ENCODE data around the gene RASSF10.

Gene RASSF10

DNA sequence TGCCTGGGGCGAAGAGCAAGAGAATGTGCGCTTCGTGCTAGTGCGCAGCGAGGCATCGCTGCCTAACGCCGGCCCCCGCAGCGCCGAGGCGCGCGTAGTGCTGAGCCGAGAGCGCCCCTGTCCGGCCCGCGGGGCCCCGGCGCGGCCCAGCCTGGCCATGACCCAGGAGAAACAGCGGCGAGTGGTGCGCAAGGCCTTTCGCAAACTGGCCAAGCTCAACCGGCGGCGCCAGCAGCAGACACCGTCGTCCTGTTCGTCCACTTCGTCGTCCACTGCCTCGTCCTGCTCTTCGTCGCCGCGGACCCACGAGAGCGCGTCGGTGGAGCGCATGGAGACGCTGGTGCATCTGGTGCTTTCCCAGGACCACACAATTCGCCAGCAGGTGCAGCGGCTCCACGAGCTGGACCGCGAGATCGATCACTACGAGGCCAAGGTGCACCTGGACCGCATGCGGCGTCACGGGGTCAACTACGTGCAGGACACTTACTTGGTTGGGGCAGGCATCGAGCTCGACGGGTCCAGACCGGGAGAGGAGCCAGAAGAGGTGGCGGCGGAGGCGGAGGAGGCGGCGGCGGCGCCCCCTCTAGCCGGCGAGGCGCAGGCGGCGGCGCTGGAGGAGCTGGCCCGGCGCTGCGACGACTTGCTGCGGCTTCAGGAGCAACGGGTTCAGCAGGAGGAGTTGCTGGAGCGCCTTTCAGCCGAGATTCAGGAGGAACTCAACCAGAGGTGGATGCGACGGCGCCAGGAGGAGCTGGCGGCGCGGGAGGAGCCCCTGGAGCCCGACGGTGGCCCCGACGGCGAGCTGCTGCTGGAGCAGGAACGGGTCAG is 1.0 kb downstream of the RASSF10 start:
- Histone ChIP-seq H3K27ac (replicated peaks; ENCODE audit: low read length) (no peak overlapping the region), H2AFZ (ENCODE audit: low read length) (peak overlapping the region; percentile 95), H3K79me1 (ENCODE audit: low read depth, low read length) (no peaks in the 10 kb centered on the region), H3K4ac (ENCODE audit: low read length) (peak overlapping the region; percentile 95), H3K4me2 (ENCODE audit: insufficient read depth, low read length, poor library complexity, severe bottlenecking) (peak overlapping the region; percentile 97), H2BK120ac (ENCODE audit: low read depth, low read length) (peak overlapping the region; percentile 98), H3K4me1 (ENCODE audit: control insufficient read depth in 2 of 2, insufficient read depth in 1 of 2, low read depth in 1 of 2, low read length in 2 of 2) (peaks cover 24 to 25% of the 10 kb centered on the region in 2 donors), H3K14ac (ENCODE audit: low read length) (peak overlapping the region; percentile 97), H3K27me3 (ENCODE audit: control insufficient read depth in 3 of 3, insufficient read depth in 3 of 3, low read depth in 1 of 3, low read length in 3 of 3) (peaks cover 6 to 30% (median 14%) of the 10 kb centered on the region in 3 experiments), H3K23ac (ENCODE audit: low read depth, low read length, poor library complexity) (peak overlapping the region; percentile 99), H4K8ac (ENCODE audit: low read depth, low read length) (peak overlapping the region; percentile 83), H4K91ac (ENCODE audit: low read depth, low read length, poor library complexity) (peak overlapping the region; percentile 54), H2BK15ac (ENCODE audit: low read length) (peak overlapping the region; percentile 98), H3K18ac (ENCODE audit: low read length) (peak overlapping the region; percentile 98), H3K9ac (ENCODE audit: low read depth, low read length, poor library complexity) (peak overlapping the region; percentile 96), H3K9me3 (replicated peaks in 1 of 2; ENCODE audit: control insufficient read depth in 2 of 2, insufficient read depth in 1 of 2, low read depth in 1 of 2, low read length in 2 of 2) (peaks cover 3 to 31% of the 10 kb centered on the region in 2 donors), H2BK5ac (ENCODE audit: low read length) (peak overlapping the region; percentile 84), H2AK5ac (ENCODE audit: low read depth, low read length) (peak overlapping the region; percentile 92), H2BK12ac (ENCODE audit: low read length) (peak overlapping the region; percentile 88), H3K36me3 (replicated peaks in 1 of 2; ENCODE audit: control insufficient read depth in 2 of 2, insufficient read depth in 2 of 2, low read length in 2 of 2) (no peaks in the 10 kb centered on the region), H3K4me3 (ENCODE audit: low read length in 2 of 2) (peak overlapping the region; percentile 63 to 82)
- WGBS, 2 donors (ENCODE audit: extremely low coverage in 2 of 2, insufficient read length in 2 of 2, insufficient replicate concordance in 1 of 2), result no CpG with 5 or more reads among the region's 94 CpGs
- DNase-seq (ENCODE audit: low spot score), result peak; percentile 56

GRCh38 chr11:13010749-13011465 is 1.8 kb downstream of the RASSF10 start:
- DNase-seq (ENCODE audit: low spot score), result peak; percentile 53
- Histone ChIP-seq H3K4me1 (ENCODE audit: control insufficient read depth in 2 of 2, insufficient read depth in 1 of 2, low read depth in 1 of 2, low read length in 2 of 2) (peaks cover 25 to 27% of the 10 kb centered on the region in 2 donors), H2BK12ac (ENCODE audit: low read length) (peak overlapping the region; percentile 86), H3K27me3 (ENCODE audit: control insufficient read depth in 3 of 3, insufficient read depth in 3 of 3, low read depth in 1 of 3, low read length in 3 of 3) (peaks cover 6 to 30% (median 14%) of the 10 kb centered on the region in 3 experiments), H3K79me1 (ENCODE audit: low read depth, low read length) (no peaks in the 10 kb centered on the region), H2BK120ac (ENCODE audit: low read depth, low read length) (peak overlapping the region; percentile 98), H3K36me3 (replicated peaks in 1 of 2; ENCODE audit: control insufficient read depth in 2 of 2, insufficient read depth in 2 of 2, low read length in 2 of 2) (no peaks in the 10 kb centered on the region), H2AK5ac (ENCODE audit: low read depth, low read length) (peak overlapping the region; percentile 92), H3K23ac (ENCODE audit: low read depth, low read length, poor library complexity) (peak overlapping the region; percentile 76), H3K14ac (ENCODE audit: low read length) (no peak overlapping the region), H3K4ac (ENCODE audit: low read length) (no peak overlapping the region), H4K8ac (ENCODE audit: low read depth, low read length) (no peak overlapping the region), H2AFZ (ENCODE audit: low read length) (peak overlapping the region; percentile 95), H2BK5ac (ENCODE audit: low read length) (peak overlapping the region; percentile 84), H4K91ac (ENCODE audit: low read depth, low read length, poor library complexity) (no peak overlapping the region), H3K27ac (replicated peaks; ENCODE audit: low read length) (no peak overlapping the region), H3K18ac (ENCODE audit: low read length) (peak overlapping the region; percentile 98), H3K9me3 (replicated peaks in 1 of 2; ENCODE audit: control insufficient read depth in 2 of 2, insufficient read depth in 1 of 2, low read depth in 1 of 2, low read length in 2 of 2) (peaks cover 3 to 27% of the 10 kb centered on the region in 2 donors), H2BK15ac (ENCODE audit: low read length) (peak overlapping the region; percentile 98), H3K9ac (ENCODE audit: low read depth, low read length, poor library complexity) (peak overlapping the region; percentile 73), H3K4me3 (ENCODE audit: low read length in 2 of 2) (peak overlapping the region; percentile 24 to 82), H3K4me2 (ENCODE audit: insufficient read depth, low read length, poor library complexity, severe bottlenecking) (peak overlapping the region; percentile 97)
- no CpG with 5 or more reads among the region's 37 CpGs for WGBS, 2 donors (ENCODE audit: extremely low coverage in 2 of 2, insufficient read length in 2 of 2, insufficient replicate concordance in 1 of 2)

GRCh38 chr11:13011466-13012055 is 2.4 kb downstream of the RASSF10 start:
- Histone ChIP-seq H2BK5ac (ENCODE audit: low read length) (no peak overlapping the region), H2AK5ac (ENCODE audit: low read depth, low read length) (no peak overlapping the region), H2BK120ac (ENCODE audit: low read depth, low read length) (no peak overlapping the region), H3K4me3 (ENCODE audit: low read length in 2 of 2) (peak overlapping the region in 1 of 2 donors; percentile 4), H3K4me1 (ENCODE audit: control insufficient read depth in 2 of 2, insufficient read depth in 1 of 2, low read depth in 1 of 2, low read length in 2 of 2) (peaks cover 25 to 27% of the 10 kb centered on the region in 2 donors), H3K79me1 (ENCODE audit: low read depth, low read length) (no peaks in the 10 kb centered on the region), H3K27me3 (ENCODE audit: control insufficient read depth in 3 of 3, insufficient read depth in 3 of 3, low read depth in 1 of 3, low read length in 3 of 3) (peaks cover 6 to 30% (median 14%) of the 10 kb centered on the region in 3 experiments), H3K14ac (ENCODE audit: low read length) (no peak overlapping the region), H3K18ac (ENCODE audit: low read length) (no peak overlapping the region), H2BK12ac (ENCODE audit: low read length) (no peak overlapping the region), H3K23ac (ENCODE audit: low read depth, low read length, poor library complexity) (no peak overlapping the region), H4K8ac (ENCODE audit: low read depth, low read length) (no peak overlapping the region), H3K4me2 (ENCODE audit: insufficient read depth, low read length, poor library complexity, severe bottlenecking) (peak overlapping the region; percentile 36), H3K9ac (ENCODE audit: low read depth, low read length, poor library complexity) (no peak overlapping the region), H3K4ac (ENCODE audit: low read length) (no peak overlapping the region), H3K27ac (replicated peaks; ENCODE audit: low read length) (no peak overlapping the region), H2BK15ac (ENCODE audit: low read length) (no peak overlapping the region), H2AFZ (ENCODE audit: low read length) (no peak overlapping the region), H4K91ac (ENCODE audit: low read depth, low read length, poor library complexity) (no peak overlapping the region), H3K9me3 (replicated peaks in 1 of 2; ENCODE audit: control insufficient read depth in 2 of 2, insufficient read depth in 1 of 2, low read depth in 1 of 2, low read length in 2 of 2) (peaks cover 0 to 20% of the 10 kb centered on the region in 2 donors), H3K36me3 (replicated peaks in 1 of 2; ENCODE audit: control insufficient read depth in 2 of 2, insufficient read depth in 2 of 2, low read length in 2 of 2) (no peaks in the 10 kb centered on the region)
- WGBS, 2 donors (ENCODE audit: extremely low coverage in 2 of 2, insufficient read length in 2 of 2, insufficient replicate concordance in 1 of 2), result no CpG with 5 or more reads among the region's 7 CpGs
- DNase-seq (ENCODE audit: low spot score), result no peak

Data from neuronal stem cell (in vitro differentiated cells).